K562 (cell line): Measurements from ENCODE around the gene SIGLEC11. TPM values are rescaled to one million over a fixed set of nuclear protein-coding genes. Genes with fewer than 3 reads are reported as not detected.

Experiments used
- ATAC-seq: fragments of 200-7000 bp; cut with Tn5 transposase; 3 replicates; pipeline ENCODE4 v1.9.1; 2020; ENCODE audit warnings: moderate library complexity
- BruUV-seq: library from RNA; stranded (reverse); fragments of 400-500 nt; replicated peaks from 2 replicates; lab custom pipeline; 2021; lab: Mats Ljungman, UMichigan
- CTCF ChIA-PET: fragments of 300-600 bp; formaldehyde crosslinking; extraction: SDS; loops from one replicate; lab custom pipeline; 2021; ENCODE audit warnings: low intra/inter-chr PET ratio; lab: Yijun Ruan, JAX
- POLR2A ChIA-PET: fragments of 300-600, 350-650 bp; sonication (Branson Sonifier 250); formaldehyde crosslinking; extraction: SDS; loops from one replicate; lab custom pipeline; 2021; ENCODE audit warnings: antibody characterized with exemption, inconsistent platforms; lab: Yijun Ruan, JAX
- DNase-seq, 4 experiments: peaks; one replicate each; pipeline versions ENCODE4 v3.0.0 to v3.0.0-alpha.2; 2011 to 2018; ENCODE audit warnings: low spot score in 3 of 4, mixed read lengths in 3 of 4; ENCODE audit errors: extremely low read depth in 1 of 4
- FAIRE-seq: peaks from 2 replicates; lab custom pipeline; 2011; peaks lifted over from hg19 to GRCh38; lab: Jason Lieb, UNC
- H2AFZ ChIP-seq: 2 replicates; pipeline ENCODE4 v1.6.0; 2011; ENCODE audit warnings: low read depth, low read length, control low read depth, inconsistent platforms
- H3K27ac ChIP-seq: fragments of 200-600 bp; 3 replicates; pipeline ENCODE4 v1.8.0; 2011; ENCODE audit warnings: low read depth, mild to moderate bottlenecking, control low read depth, inconsistent platforms, low read length, moderate library complexity, mixed read lengths; ENCODE audit errors: extremely low read depth
- H3K27me3 ChIP-seq, 2 experiments: fragments of 300-600 bp in 1 of 2; 2 replicates in 1 of 2; 3 replicates in 1 of 2; pipeline versions ENCODE4 v1.6.0 to v1.8.0; 2011; ENCODE audit warnings: inconsistent platforms in 2 of 2, low read length in 2 of 2, mild to moderate bottlenecking in 1 of 2, mixed read lengths in 1 of 2, moderate library complexity in 1 of 2; ENCODE audit not compliant: control insufficient read depth in 2 of 2, insufficient read depth in 2 of 2
- H3K36me3 ChIP-seq: fragments of 300-600 bp; 3 replicates; pipeline ENCODE4 v1.8.0; 2011; ENCODE audit warnings: mild to moderate bottlenecking, low read length, inconsistent platforms; ENCODE audit not compliant: control insufficient read depth, insufficient read depth
- H3K4me1 ChIP-seq, 2 experiments: fragments of 200-600 bp in 1 of 2; replicated peaks in 1 of 2; 2 replicates in 1 of 2; 3 replicates in 1 of 2; pipeline versions ENCODE4 v1.5.1 to v1.8.0; 2011; ENCODE audit warnings: inconsistent platforms in 2 of 2, low read length in 2 of 2, mild to moderate bottlenecking in 1 of 2, mixed read lengths in 1 of 2, moderate library complexity in 1 of 2; ENCODE audit not compliant: control insufficient read depth in 2 of 2, insufficient read depth in 2 of 2
- H3K4me2 ChIP-seq: 2 replicates; pipeline ENCODE4 v1.6.1; 2011; ENCODE audit warnings: low read length, control low read depth, inconsistent platforms, mixed read lengths; ENCODE audit not compliant: insufficient read depth
- H3K4me3 ChIP-seq: fragments of 200-600 bp; sonication (generic), shearing (Covaris generic); 2 replicates; pipeline ENCODE4 v1.5.1; 2016; ENCODE audit warnings: control low read depth, inconsistent platforms
- H3K79me2 ChIP-seq: fragments of 200-600 bp; 3 replicates; pipeline ENCODE4 v1.8.0; 2011; ENCODE audit warnings: low read length, inconsistent platforms; ENCODE audit not compliant: control insufficient read depth, insufficient read depth
- H3K9ac ChIP-seq, 2 experiments: 2 replicates each; pipeline versions ENCODE4 v1.6.0 to v1.6.1; 2011; ENCODE audit warnings: low read depth in 2 of 2, low read length in 2 of 2, control low read depth in 1 of 2, inconsistent platforms in 1 of 2, mild to moderate bottlenecking in 1 of 2, mixed read lengths in 1 of 2; ENCODE audit not compliant: insufficient read depth in 1 of 2
- H3K9me1 ChIP-seq: one replicate; pipeline ENCODE4 v1.6.0; 2011; ENCODE audit warnings: inconsistent platforms, mild to moderate bottlenecking, low read length, moderate library complexity; ENCODE audit not compliant: control insufficient read depth, insufficient read depth
- H3K9me3 ChIP-seq: replicated peaks from 2 replicates; pipeline ENCODE4 v1.5.1; 2011; ENCODE audit warnings: low read depth, low read length, inconsistent platforms; ENCODE audit not compliant: control insufficient read depth, insufficient read depth
- H4K20me1 ChIP-seq: replicated peaks from 2 replicates; pipeline ENCODE4 v1.6.1; 2011; ENCODE audit warnings: low read length, inconsistent platforms, mixed read lengths; ENCODE audit not compliant: control insufficient read depth, insufficient read depth
- CBX3 ChIP-seq, 2 experiments: IDR thresholded peaks; 1 replicate in 1 of 2; 2 replicates in 1 of 2; pipeline ENCODE4 v1.6.1; 2012; ENCODE audit warnings: inconsistent platforms in 2 of 2, low read length in 2 of 2, borderline replicate concordance in 1 of 2, control low read depth in 1 of 2
- HIVEP1 ChIP-seq: fragments of 250-450 bp; sonication (Bioruptor Pico); IDR thresholded peaks from 2 replicates; pipeline ENCODE4 v1.4.0; 2020; ENCODE audit warnings: mild to moderate bottlenecking
- HSF4 ChIP-seq: fragments of 250-450 bp; sonication (Bioruptor Pico); IDR thresholded peaks from 2 replicates; pipeline ENCODE4 v2.1.2; 2022; ENCODE audit warnings: mild to moderate bottlenecking, moderate library complexity, borderline replicate concordance
- KHSRP ChIP-seq: fragments of 450-650 bp; IDR thresholded peaks from 2 replicates; pipeline ENCODE4 v1.6.1; 2017
- MAFG ChIP-seq: fragments of 450-650 bp; conservative IDR thresholded peaks from 2 replicates; pipeline ENCODE4 v1.6.1; 2016; ENCODE audit warnings: missing genetic modification characterization, missing compliant biosample characterization
- POLR2G ChIP-seq: fragments of 200-400 bp; formaldehyde crosslinking; IDR thresholded peaks from 2 replicates; pipeline ENCODE4 v1.6.1; 2017; ENCODE audit warnings: low read depth, mild to moderate bottlenecking, antibody characterized with exemption, low read length, moderate library complexity
- RBBP5 ChIP-seq: fragments of 200-600 bp; sonication (generic); IDR thresholded peaks from 2 replicates; pipeline ENCODE4 v1.6.1; 2012; ENCODE audit warnings: borderline replicate concordance, mild to moderate bottlenecking, low read length, control low read depth, inconsistent platforms; ENCODE audit not compliant: insufficient read depth, poor library complexity, severe bottlenecking
- RFX1 ChIP-seq: fragments of 450-650 bp; IDR thresholded peaks from 2 replicates; pipeline ENCODE4 v1.6.1; 2016; ENCODE audit warnings: mild to moderate bottlenecking, moderate library complexity
- ZNF407 ChIP-seq: fragments of 450-650 bp; IDR thresholded peaks from 2 replicates; pipeline ENCODE4 v1.6.1; 2016; ENCODE audit warnings: low read depth
- ZNF785 ChIP-seq: fragments of 250-450 bp; sonication (Bioruptor Pico); IDR thresholded peaks from 2 replicates; pipeline ENCODE4 v1.4.0; 2020; ENCODE audit warnings: mild to moderate bottlenecking
- ZNF830 ChIP-seq: fragments of 250-450 bp; sonication (Bioruptor Pico); IDR thresholded peaks from 2 replicates; pipeline ENCODE4 v1.5.0; 2021; ENCODE audit warnings: mild to moderate bottlenecking
- WGBS: fragments of 100-300 bp; shearing (Covaris generic); methylation state at CpG from one replicate; pipeline ENCODE4 v1.1.6; 2016; ENCODE audit warnings: low coverage, mixed read lengths; ENCODE audit not compliant: insufficient coverage; ENCODE audit errors: missing lambda C conversion rate; 5-methylcytosine and 5-hydroxymethylcytosine counted together
- in situ Hi-C: fragments of 300-500 bp; cut with MboI; formaldehyde crosslinking; loops from 4 replicates; pipeline ENCODE4 v1.15.0; 2018; ENCODE audit warnings: inconsistent platforms, mixed read lengths
- intact Hi-C: fragments of 100-400 bp; cut with micrococcal nuclease; formaldehyde crosslinking; loops from 2 replicates; pipeline ENCODE4 v1.14.2; 2022
- polyA plus RNA-seq, 8 experiments: library from polyadenylated mRNA; depleted of rRNA in 4 of 8; stranded (reverse) in 5 of 8; unstranded in 3 of 8; fragments of >200 nt; fragmentation: Nextera tagmentation in 2 of 8; fragmentation: Illumina TruSeq in 1 of 8; extraction: Ambion mirVana in 2 of 8; extraction: Trizol in 1 of 8; gene quantifications; 2 replicates each; pipeline versions ENCODE4 v1.2.1 to v1.2.3, GENCODE V29; 2011 to 2014; ENCODE audit warnings: inconsistent platforms in 1 of 8, missing spikeins in 1 of 8
- total RNA-seq, 7 experiments: library from RNA; depleted of rRNA in 6 of 7; stranded (reverse); fragments of >200 nt in 6 of 7; fragmentation: Illumina TruSeq in 2 of 7; extraction: Trizol in 2 of 7; gene quantifications; 2 replicates each; pipeline versions ENCODE4 v1.2.1 to v1.2.3, GENCODE V29; 2011 to 2021; ENCODE audit warnings: low replicate concordance in 1 of 7

Gene SIGLEC11
- total and polyA plus RNA-seq, 9 of the 15 experiments (the other 6 are each of a cell fraction or from before 2014, with no cell fraction given): not detected

- Histone ChIP-seq H3K9me1 (no peaks in the 10 kb centered on the region), H2AFZ (peak overlapping the region; percentile 76), H3K4me3 (no peak overlapping the region), H3K4me1 (peaks cover 18 to 26% of the 10 kb centered on the region in 2 experiments; a peak in 4 of 5 replicates), H3K79me2 (no peaks in the 10 kb centered on the region), H4K20me1 (no peaks in the 10 kb centered on the region), H3K36me3 (no peaks in the 10 kb centered on the region), H3K9me3 (no peaks in the 10 kb centered on the region), H3K4me2 (no peak overlapping the region), H3K27ac (no peak overlapping the region), H3K27me3 (no peaks in the 10 kb centered on the region; a peak in 1 of 5 replicates), H3K9ac (no peak overlapping the region)
- 59% methylated on average over 7 of the region's 7 CpGs for WGBS
- DNase-seq: no peak
- no peak for FAIRE-seq
- ChIA-PET CTCF (no interaction called here), POLR2A (interaction anchor here (0.8 to 1.8 kb wide), 4 partner anchors 24 to 32 kb away, joined by 3 to 6 read pairs (median 4); partner anchors contain the start of gene NUP62)
- intact Hi-C loops: no loop called here
- ATAC-seq: no peak
- in situ Hi-C loops: no loop called here
- no TSS peak for BruUV-seq
- TF ChIP-seq HSF4 (CRISPR knock-in tag) (no peak), HIVEP1 (CRISPR knock-in tag) (no peak), ZNF830 (CRISPR knock-in tag) (no peak), POLR2G (no peak), CBX3 (IDR thresholded peaks at IDR 0.05; ENCODE audit: borderline replicate concordance in 1 of 2, low read length in 2 of 2) (no peak), ZNF407 (no peak), RFX1 (no peak), KHSRP (no peak), ZNF785 (CRISPR knock-in tag) (no peak), RBBP5 (no peak), MAFG (tag) (no peak)
Observed at GRCh38 chr19:49953416-49953815, 7.6 kb downstream of the SIGLEC11 start.
